Measurements from ENCODE around the gene C22orf31. TPM values are rescaled to one million over a fixed set of nuclear protein-coding genes. Genes with fewer than 3 reads are reported as not detected.

C22orf31 gene
- total RNA-seq, 1 donor from 2014 or later = not detected

- no peak for TF ChIP-seq CTCF (conservative IDR thresholded peaks at IDR 0.05; ENCODE audit: low read depth, low read length)
- peak; percentile 66 for DNase-seq (ENCODE audit: low read depth)
- no peak overlapping the region for H3K4me3 ChIP-seq (ENCODE audit: low read depth, low read length)
Measured at GRCh38 chr22:29032584-29032983, 29.0 kb downstream of the C22orf31 start.

GRCh38 chr22:29032014-29032475, 29.6 kb downstream of the C22orf31 start:
- DNase-seq (ENCODE audit: low read depth) = no peak
- peak overlapping the region; percentile 39 for H3K4me3 ChIP-seq (ENCODE audit: low read depth, low read length)
- peak; percentile 9 for TF ChIP-seq CTCF (conservative IDR thresholded peaks at IDR 0.05; ENCODE audit: low read depth, low read length)

- TF ChIP-seq CTCF (conservative IDR thresholded peaks at IDR 0.05; ENCODE audit: low read depth, low read length) = peak; percentile 46
- DNase-seq (ENCODE audit: low read depth) = peak; percentile 97
- H3K4me3 ChIP-seq (ENCODE audit: low read depth, low read length) = peak overlapping the region; percentile 43
Measured at GRCh38 chr22:29031227-29032011, 30.2 kb downstream of the C22orf31 start.

- peak; percentile 49 for DNase-seq (ENCODE audit: low read depth)
- TF ChIP-seq CTCF (conservative IDR thresholded peaks at IDR 0.05; ENCODE audit: low read depth, low read length) = no peak
Measured at GRCh38 chr22:29030618-29031226, 30.9 kb downstream of the C22orf31 start.

GRCh38 chr22:29030016-29030617, 31.5 kb downstream of the C22orf31 start:
- DNase-seq (ENCODE audit: low read depth) = no peak
- H3K4me3 ChIP-seq (ENCODE audit: low read depth, low read length) = peak overlapping the region; percentile 43
- TF ChIP-seq CTCF (conservative IDR thresholded peaks at IDR 0.05; ENCODE audit: low read depth, low read length) = peak; percentile 34

More at GRCh38 chr22:29030618-29031226, 30.9 kb downstream of the C22orf31 start:
- peak overlapping the region; percentile 43 for H3K4me3 ChIP-seq (ENCODE audit: low read depth, low read length)

- H3K4me3 ChIP-seq (ENCODE audit: low read depth, low read length) = no peak overlapping the region
- no peak for DNase-seq (ENCODE audit: low read depth)
- TF ChIP-seq CTCF (conservative IDR thresholded peaks at IDR 0.05; ENCODE audit: low read depth, low read length) = no peak
Measured at GRCh38 chr22:29029202-29030000, 32.2 kb downstream of the C22orf31 start.
